B cell (primary cell): Measurements from ENCODE around the gene DNAJC21. TPM values are rescaled to one million over a fixed set of nuclear protein-coding genes. Genes with fewer than 3 reads are reported as not detected.

Experiments used
- ATAC-seq: fragments of 200-7000 bp; cut with Tn5 transposase; one replicate; pipeline ENCODE4 v1.10.0; 2021; ENCODE audit warnings: low read depth, mild to moderate bottlenecking, moderate number of reproducible peaks, moderate library complexity
- CTCF ChIA-PET: fragments of 350-600 bp; sonication (Branson Sonifier 250); formaldehyde crosslinking; loops from one replicate; lab custom pipeline; 2021; ENCODE audit warnings: antibody characterized with exemption, inconsistent platforms; lab: Charles Lee
- POLR2A ChIA-PET: fragments of 350-600 bp; sonication (Branson Sonifier 250); formaldehyde crosslinking; loops from one replicate; lab custom pipeline; 2021; ENCODE audit warnings: antibody characterized with exemption; lab: Charles Lee
- DNase-seq: peaks from one replicate; pipeline ENCODE4 v3.0.0; 2013
- H2AFZ ChIP-seq: 2 replicates; pipeline ENCODE4 v1.6.1; 2012; ENCODE audit warnings: mild to moderate bottlenecking, low read depth, low read length; ENCODE audit not compliant: insufficient read depth, poor library complexity, severe bottlenecking
- H3K27ac ChIP-seq, 2 donors: 1 replicate in 1 of 2; 2 replicates in 1 of 2; pipeline ENCODE4 v1.5.1; 2012 to 2013; ENCODE audit warnings: low read length in 2 of 2, mild to moderate bottlenecking in 2 of 2, moderate library complexity in 1 of 2
- H3K27me3 ChIP-seq, 4 experiments: fragments of 200-600 bp in 1 of 4; sonication (generic) in 1 of 4; replicated peaks in 1 of 4; 1 replicate in 2 of 4; 2 replicates in 2 of 4; pipeline versions ENCODE4 v1.6.1 to v1.7.0; 2013 to 2016; ENCODE audit warnings: low read length in 3 of 4, mild to moderate bottlenecking in 2 of 4, mixed read lengths in 1 of 4, moderate library complexity in 1 of 4; ENCODE audit not compliant: insufficient read depth in 4 of 4, control insufficient read depth in 3 of 4; ENCODE audit errors: control extremely low read depth in 1 of 4
- H3K36me3 ChIP-seq, 2 experiments: replicated peaks in 1 of 2; 1 replicate in 1 of 2; 2 replicates in 1 of 2; pipeline versions ENCODE4 v1.6.1 to v1.7.1; 2013; ENCODE audit warnings: low read length in 1 of 2; ENCODE audit not compliant: insufficient read depth in 2 of 2, control insufficient read depth in 1 of 2; ENCODE audit errors: control extremely low read depth in 1 of 2, extremely low read depth in 1 of 2
- H3K4me1 ChIP-seq, 2 donors: fragments of 200-600 bp in 1 of 2; sonication (generic) in 1 of 2; 1 replicate in 1 of 2; 2 replicates in 1 of 2; pipeline versions ENCODE4 v1.5.1 to v1.6.1; 2013 to 2017; ENCODE audit warnings: low read length in 2 of 2; ENCODE audit not compliant: control insufficient read depth in 2 of 2, insufficient read depth in 2 of 2
- H3K4me2 ChIP-seq: replicated peaks from 2 replicates; pipeline ENCODE3; 2012; ENCODE audit warnings: mild to moderate bottlenecking, low read depth, low read length; ENCODE audit not compliant: poor library complexity, severe bottlenecking
- H3K4me3 ChIP-seq, 5 experiments: fragments of 200-600 bp in 1 of 5; sonication (generic) in 1 of 5; 1 replicate in 3 of 5; 2 replicates in 2 of 5; pipeline versions ENCODE4 v1.5.1 to v1.7.0; 2011 to 2016; ENCODE audit warnings: low read length in 4 of 5, mild to moderate bottlenecking in 4 of 5, low read depth in 2 of 5, control low read depth in 1 of 5, moderate library complexity in 1 of 5; ENCODE audit not compliant: insufficient read depth in 1 of 5; ENCODE audit errors: control extremely low read depth in 1 of 5, extremely low read depth in 1 of 5
- H3K79me2 ChIP-seq: fragments of 200-600 bp; sonication (generic); one replicate; pipeline ENCODE4 v1.6.0; 2016; ENCODE audit warnings: low read length; ENCODE audit not compliant: control insufficient read depth, insufficient read depth
- H3K9ac ChIP-seq: fragments of 200-600 bp; sonication (generic); 2 replicates; pipeline ENCODE4 v1.6.1; 2017; ENCODE audit warnings: mild to moderate bottlenecking, low read length, moderate library complexity
- H3K9me3 ChIP-seq, 3 donors: one replicate each; pipeline versions ENCODE4 v1.6.1 to v1.7.1; 2013; ENCODE audit warnings: low read length in 2 of 3; ENCODE audit not compliant: control insufficient read depth in 2 of 3, insufficient read depth in 1 of 3; ENCODE audit errors: control extremely low read depth in 1 of 3
- H4K20me1 ChIP-seq: 2 replicates; pipeline ENCODE4 v1.6.0; 2012; ENCODE audit warnings: mild to moderate bottlenecking, low read length; ENCODE audit not compliant: insufficient read depth, control insufficient read depth, poor library complexity, severe bottlenecking
- H3K27ac Mint-ChIP-seq: one replicate; pipeline ENCODE4 v1.8.0; 2021; ENCODE audit warnings: mixed read lengths
- H3K27me3 Mint-ChIP-seq: one replicate; pipeline ENCODE4 v1.8.0; 2021; ENCODE audit warnings: mixed read lengths
- H3K4me1 Mint-ChIP-seq: one replicate; pipeline ENCODE4 v1.8.0; 2021; ENCODE audit warnings: mixed read lengths
- H3K4me3 Mint-ChIP-seq: one replicate; pipeline ENCODE4 v1.8.0; 2021; ENCODE audit warnings: mixed read lengths
- H3K9me3 Mint-ChIP-seq: one replicate; pipeline ENCODE4 v1.8.0; 2022; ENCODE audit warnings: mixed read lengths; ENCODE audit not compliant: insufficient read depth
- CTCF ChIP-seq: fragments of 200-600 bp; IDR thresholded peaks from one replicate; pipeline ENCODE4 v1.8.0; 2022; ENCODE audit warnings: antibody characterized with exemption, mild to moderate bottlenecking
- EZH2 ChIP-seq: IDR thresholded peaks from 2 replicates; pipeline ENCODE4 v1.6.1; 2012; ENCODE audit warnings: borderline replicate concordance, low read depth, mild to moderate bottlenecking, moderate library complexity, low read length; ENCODE audit not compliant: insufficient read depth, poor library complexity, severe bottlenecking
- WGBS: methylation state at CpG from one replicate; pipeline ENCODE4 v1.1.5; 2013; ENCODE audit warnings: missing lambda C conversion rate; ENCODE audit not compliant: insufficient coverage; 5-methylcytosine and 5-hydroxymethylcytosine counted together
- intact Hi-C: fragments of 100-400 bp; cut with micrococcal nuclease; formaldehyde crosslinking; loops from one replicate; pipeline ENCODE4 v1.10.0; 2022
- polyA plus RNA-seq: library from polyadenylated mRNA; depleted of rRNA; stranded (reverse); fragments of >200 nt; gene quantifications from 2 replicates; pipeline ENCODE4 v1.2.3, GENCODE V29; 2012
- total RNA-seq, 2 donors: library from RNA; stranded (reverse); fragments of 120-200 nt in 1 of 2; gene quantifications; 1 replicate in 1 of 2; 2 replicates in 1 of 2; pipeline versions ENCODE4 v1.2.3 to v1.2.4, GENCODE V29; 2013 to 2022

Gene DNAJC21
- total and polyA plus RNA-seq, 2 donors (not counting 1 experiment from before 2014, with no cell fraction given) = 7.2 to 59.3 TPM

- Mint-ChIP-seq H3K4me1 (no peaks in the 10 kb centered on the region), H3K27ac (no peak overlapping the region), H3K27me3 (no peaks in the 10 kb centered on the region), H3K4me3 (no peak overlapping the region), H3K9me3 (peaks cover 7% of the 10 kb centered on the region)
- ChIA-PET POLR2A (no interaction called here), CTCF (interaction anchor here (1.4 kb wide), 1 partner anchor 25 kb away, joined by 3 read pairs; no protein-coding TSS in a partner anchor)
- Histone ChIP-seq H3K9me3 (peaks cover 0 to 3% (median 0%) of the 10 kb centered on the region in 3 donors), H3K27me3 (no peaks in the 10 kb centered on the region), H2AFZ (no peak overlapping the region), H3K27ac (no peak overlapping the region), H3K79me2 (no peaks in the 10 kb centered on the region), H3K36me3 (no peaks in the 10 kb centered on the region), H3K4me1 (no peaks in the 10 kb centered on the region), H3K4me3 (no peak overlapping the region), H4K20me1 (no peaks in the 10 kb centered on the region), H3K9ac (no peak overlapping the region), H3K4me2 (no peak overlapping the region)
- 54% methylated on average over 2 of the region's 4 CpGs for WGBS
- no peak for ATAC-seq
- TF ChIP-seq CTCF (no peak), EZH2 (no peak)
- intact Hi-C loops = no loop called here
- DNase-seq = no peak
Measured at GRCh38 chr5:34978681-34979080, 49.3 kb downstream of the DNAJC21 start.

DNA sequence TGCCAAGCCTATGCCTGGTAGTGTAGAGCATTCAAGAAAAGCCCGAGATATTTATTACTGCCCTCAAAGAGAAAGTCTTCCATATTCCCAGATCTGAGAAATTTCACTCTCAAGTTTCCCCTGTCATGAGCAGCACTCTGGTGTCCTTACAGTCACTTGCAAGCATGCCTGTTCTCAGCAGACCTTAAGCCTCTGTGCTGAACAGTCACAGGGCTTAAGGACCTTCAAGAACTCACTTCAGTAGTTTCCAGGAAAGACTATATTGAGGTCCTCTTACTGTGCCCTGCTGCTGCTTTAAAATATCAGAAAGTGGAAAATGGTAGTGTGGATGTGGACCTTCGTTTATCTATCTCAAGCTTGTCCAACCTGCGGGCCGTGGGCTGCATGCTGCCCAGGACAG, 53.5 kb downstream of the DNAJC21 start:
- TF ChIP-seq EZH2 (no peak), CTCF (no peak)
- Mint-ChIP-seq H3K27me3 (peaks cover 12% of the 10 kb centered on the region), H3K9me3 (peaks cover 19% of the 10 kb centered on the region), H3K4me1 (no peaks in the 10 kb centered on the region), H3K27ac (no peak overlapping the region), H3K4me3 (no peak overlapping the region)
- POLR2A ChIA-PET = no interaction called here
- Histone ChIP-seq H3K9ac (no peak overlapping the region), H3K9me3 (peaks cover 0 to 10% (median 9%) of the 10 kb centered on the region in 3 donors), H3K4me2 (no peak overlapping the region), H3K27me3 (peaks cover 0 to 4% (median under 1%) of the 10 kb centered on the region in 4 experiments), H3K4me1 (no peaks in the 10 kb centered on the region), H3K79me2 (no peaks in the 10 kb centered on the region), H2AFZ (no peak overlapping the region), H4K20me1 (no peaks in the 10 kb centered on the region), H3K27ac (no peak overlapping the region), H3K4me3 (no peak overlapping the region), H3K36me3 (no peaks in the 10 kb centered on the region)
- 91% methylated on average over 1 of the region's 4 CpGs for WGBS
- CTCF ChIA-PET = interaction anchor here (0.5 kb wide), 1 partner anchor 1532 kb away, joined by 3 read pairs; no protein-coding TSS in a partner anchor
- ATAC-seq (no peak), DNase-seq (no peak)
- intact Hi-C loops = no loop called here
